Kidney (tissue), 14 donors: ENCODE measurements around the gene SCAF4. TPM values are rescaled to one million over a fixed set of nuclear protein-coding genes. Genes with fewer than 3 reads are reported as not detected.

Experiments
- DNase-seq, 5 donors: peaks; one replicate each; pipeline ENCODE4 v3.0.0-alpha.2; 2013 to 2020
- FAIRE-seq: peaks from 2 replicates; lab custom pipeline; 2012; peaks lifted over from hg19 to GRCh38; lab: Jason Lieb, UNC
- H3K27ac ChIP-seq, 2 donors: one replicate each; pipeline ENCODE4 v1.7.0; 2013; ENCODE audit warnings: low read depth in 2 of 2, low read length in 2 of 2, inconsistent platforms in 1 of 2
- H3K27me3 ChIP-seq: one replicate; pipeline ENCODE4 v1.7.1; 2013; ENCODE audit warnings: low read length, inconsistent platforms; ENCODE audit not compliant: control insufficient read depth, insufficient read depth
- H3K36me3 ChIP-seq, 3 donors: one replicate each; pipeline versions ENCODE4 v1.7.0 to v1.7.1; 2013; ENCODE audit warnings: low read length in 3 of 3, control low read depth in 1 of 3, inconsistent platforms in 1 of 3; ENCODE audit not compliant: insufficient read depth in 3 of 3, control insufficient read depth in 2 of 3
- H3K4me1 ChIP-seq, 3 donors: one replicate each; pipeline versions ENCODE4 v1.7.0 to v1.7.1; 2013; ENCODE audit warnings: low read length in 3 of 3, inconsistent platforms in 1 of 3, low read depth in 1 of 3; ENCODE audit not compliant: control insufficient read depth in 2 of 3, insufficient read depth in 2 of 3
- H3K4me3 ChIP-seq, 3 donors: one replicate each; pipeline versions ENCODE4 v1.7.0 to v1.8.1; 2013; ENCODE audit warnings: low read length in 3 of 3, control low read depth in 1 of 3, inconsistent platforms in 1 of 3
- H3K9ac ChIP-seq, 3 donors: one replicate each; pipeline versions ENCODE4 v1.7.0 to v1.7.1; 2013; ENCODE audit warnings: low read length in 3 of 3, control low read depth in 1 of 3, inconsistent platforms in 1 of 3
- H3K9me3 ChIP-seq, 3 donors: one replicate each; pipeline versions ENCODE4 v1.7.0 to v1.7.1; 2013; ENCODE audit warnings: low read length in 3 of 3, control low read depth in 1 of 3, inconsistent platforms in 1 of 3; ENCODE audit not compliant: control insufficient read depth in 2 of 3, insufficient read depth in 1 of 3
- CTCF ChIP-seq: IDR thresholded peaks from 3 replicates; pipeline ENCODE4 v1.5.1; 2012; ENCODE audit warnings: mild to moderate bottlenecking, moderate library complexity, borderline replicate concordance; ENCODE audit not compliant: insufficient read depth; ENCODE audit errors: extremely low read depth
- intact Hi-C: fragments of 100-400 bp; cut with DNase I; formaldehyde crosslinking; loops from one replicate; pipeline ENCODE4 v1.11.1; 2022
- polyA plus RNA-seq: library from polyadenylated mRNA; stranded (reverse); fragments of 350-450 nt; fragmentation: Illumina TruSeq; extraction: RNeasy Lipid Tissue Mini Kit (QIAGEN cat#74804); gene quantifications from one replicate; pipeline ENCODE4 v1.2.3, GENCODE V29; 2014; ENCODE audit warnings: low read depth, low replicate concordance; ENCODE audit not compliant: insufficient read depth
- total RNA-seq: library from RNA; stranded (reverse); fragmentation: NEBNext Ultra II Directional; extraction: Animal tissue kit (Norgen Biotek cat#: 25700); gene quantifications from one replicate; pipeline ENCODE4 v1.2.1, GENCODE V29; 2021
- donor health status: control.
- donor health status: control.
- donor health status: control.
- donor health status: control.
- donor health status: control.
- donor health status: DM: yes; HTN: yes; CAD: no.
- donor health status: Normal renal cell carcinoma (clear cell type).

The SCAF4 gene
- total and polyA plus RNA-seq, 2 donors from 2014 or later = 7.4 to 30.6 TPM

- DNase-seq = no peak
- TF ChIP-seq CTCF = no peak
- Histone ChIP-seq H3K4me1 (peaks cover 0 to 7% (median 0%) of the 10 kb centered on the region in 3 donors), H3K27ac (no peak overlapping the region), H3K4me3 (no peak overlapping the region), H3K27me3 (no peaks in the 10 kb centered on the region), H3K36me3 (no peaks in the 10 kb centered on the region), H3K9ac (no peak overlapping the region), H3K9me3 (no peaks in the 10 kb centered on the region)
- no peak for FAIRE-seq
- intact Hi-C loops = no loop called here
Observed at GRCh38 chr21:31624961-31625491, 106.9 kb downstream of the SCAF4 start.

- H3K9ac ChIP-seq = no peak overlapping the region
- no peaks in the 10 kb centered on the region for H3K27me3 ChIP-seq
- no peaks in the 10 kb centered on the region for H3K9me3 ChIP-seq
- FAIRE-seq (no peak), DNase-seq (no peak)
- intact Hi-C loops = no loop called here
- no peak overlapping the region for H3K4me3 ChIP-seq
- no peaks in the 10 kb centered on the region for H3K4me1 ChIP-seq
- TF ChIP-seq CTCF = no peak
- H3K27ac ChIP-seq = no peak overlapping the region
- H3K36me3 ChIP-seq = no peaks in the 10 kb centered on the region
Observed at GRCh38 chr21:31624181-31624580, 107.7 kb downstream of the SCAF4 start.

GRCh38 chr21:31623664-31624063 is 108.3 kb downstream of the SCAF4 start:
- DNase-seq = no peak
- Histone ChIP-seq H3K27ac (no peak overlapping the region), H3K9me3 (no peaks in the 10 kb centered on the region), H3K4me3 (no peak overlapping the region), H3K9ac (no peak overlapping the region), H3K36me3 (no peaks in the 10 kb centered on the region), H3K4me1 (no peaks in the 10 kb centered on the region), H3K27me3 (no peaks in the 10 kb centered on the region)
- no peak for TF ChIP-seq CTCF
- intact Hi-C loops = no loop called here
- FAIRE-seq = no peak

GRCh38 chr21:31622397-31622796 is 109.5 kb downstream of the SCAF4 start:
- Histone ChIP-seq H3K36me3 (no peaks in the 10 kb centered on the region), H3K27ac (no peak overlapping the region), H3K9me3 (no peaks in the 10 kb centered on the region), H3K9ac (no peak overlapping the region), H3K4me3 (no peak overlapping the region), H3K27me3 (no peaks in the 10 kb centered on the region), H3K4me1 (no peaks in the 10 kb centered on the region)
- FAIRE-seq = no peak
- no peak for TF ChIP-seq CTCF
- intact Hi-C loops = no loop called here
- no peak for DNase-seq
